Loucy (cell line): ENCODE measurements around the gene C9orf50.

Source experiments
- EZH2phosphoT487 ChIP-seq: fragments of 200-600 bp; IDR thresholded peaks from 2 replicates; pipeline ENCODE4 v1.6.1; 2018; ENCODE audit warnings: antibody characterized with exemption, mild to moderate bottlenecking, moderate library complexity, borderline replicate concordance
- TF ChIP-seq, protein P1 (sequence below): fragments of 200-600 bp; sonication (generic); conservative IDR thresholded peaks from 2 replicates; pipeline ENCODE4 v1.5.1; 2014; ENCODE audit warnings: mild to moderate bottlenecking, antibody characterized with exemption, low read length

DNA sequence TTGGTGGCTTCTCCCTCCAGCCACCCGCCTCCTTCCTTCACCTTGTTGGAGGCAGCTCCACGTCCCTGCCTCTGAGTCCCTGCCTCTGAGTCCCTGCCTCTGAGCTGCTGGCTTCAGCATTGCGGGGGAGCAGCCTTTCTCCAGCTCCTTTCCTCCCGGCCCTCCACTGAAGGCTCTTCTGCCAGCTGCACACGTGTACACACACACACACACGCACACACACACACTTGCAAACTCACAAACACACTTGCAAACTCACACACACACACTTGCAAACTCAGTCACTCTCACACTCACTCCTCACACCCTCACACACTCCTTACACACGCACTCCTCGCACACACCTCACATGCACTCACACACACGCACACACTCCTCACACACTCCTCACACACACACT lies 45.1 kb downstream of the C9orf50 start:
- no peak for TF ChIP-seq EZH2phosphoT487
- TF ChIP-seq, protein P1, sequence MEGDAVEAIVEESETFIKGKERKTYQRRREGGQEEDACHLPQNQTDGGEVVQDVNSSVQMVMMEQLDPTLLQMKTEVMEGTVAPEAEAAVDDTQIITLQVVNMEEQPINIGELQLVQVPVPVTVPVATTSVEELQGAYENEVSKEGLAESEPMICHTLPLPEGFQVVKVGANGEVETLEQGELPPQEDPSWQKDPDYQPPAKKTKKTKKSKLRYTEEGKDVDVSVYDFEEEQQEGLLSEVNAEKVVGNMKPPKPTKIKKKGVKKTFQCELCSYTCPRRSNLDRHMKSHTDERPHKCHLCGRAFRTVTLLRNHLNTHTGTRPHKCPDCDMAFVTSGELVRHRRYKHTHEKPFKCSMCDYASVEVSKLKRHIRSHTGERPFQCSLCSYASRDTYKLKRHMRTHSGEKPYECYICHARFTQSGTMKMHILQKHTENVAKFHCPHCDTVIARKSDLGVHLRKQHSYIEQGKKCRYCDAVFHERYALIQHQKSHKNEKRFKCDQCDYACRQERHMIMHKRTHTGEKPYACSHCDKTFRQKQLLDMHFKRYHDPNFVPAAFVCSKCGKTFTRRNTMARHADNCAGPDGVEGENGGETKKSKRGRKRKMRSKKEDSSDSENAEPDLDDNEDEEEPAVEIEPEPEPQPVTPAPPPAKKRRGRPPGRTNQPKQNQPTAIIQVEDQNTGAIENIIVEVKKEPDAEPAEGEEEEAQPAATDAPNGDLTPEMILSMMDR: no peak
